Prostate gland (tissue), 2 donors: ENCODE measurements around the gene TMEM81.

Source experiments
- POLR2A ChIP-seq: fragments of 450-650 bp; IDR thresholded peaks from one replicate; pipeline ENCODE4 v1.6.1; 2016; ENCODE audit warnings: antibody characterized with exemption, mild to moderate bottlenecking
- POLR2AphosphoS5 ChIP-seq: sonication (generic); formaldehyde crosslinking; IDR thresholded peaks from one replicate; pipeline ENCODE4 v1.6.1; 2017; ENCODE audit warnings: antibody characterized with exemption
- TF ChIP-seq, protein P1 (sequence below), 4 experiments: fragments of 200-600 bp in 2 of 4; fragments of 450-650 bp in 2 of 4; sonication (generic) in 2 of 4; IDR thresholded peaks; 1 replicate in 3 of 4; 2 replicates in 1 of 4; pipeline ENCODE4 v1.5.1; 2016 to 2019; ENCODE audit warnings: antibody characterized with exemption in 4 of 4, mild to moderate bottlenecking in 2 of 4, moderate library complexity in 2 of 4

DNA sequence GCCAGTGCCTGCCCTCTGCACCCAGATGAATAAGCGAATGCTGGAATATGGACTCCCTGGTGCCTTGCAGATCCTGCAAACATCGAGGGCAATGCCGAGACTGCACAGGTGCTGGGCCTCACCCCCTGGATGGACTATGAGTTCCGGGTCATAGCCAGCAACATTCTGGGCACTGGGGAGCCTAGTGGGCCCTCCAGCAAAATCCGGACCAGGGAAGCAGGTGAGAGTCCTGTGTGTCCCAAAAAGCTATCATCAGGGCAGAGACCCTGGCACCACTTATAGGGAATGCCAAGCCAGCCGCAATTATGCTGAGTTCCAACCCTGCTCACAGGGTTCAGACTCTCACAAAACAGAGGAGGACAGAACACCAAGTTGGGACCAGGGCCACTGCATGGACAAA lies 17.2 kb downstream of the TMEM81 start:
- TF ChIP-seq, protein P1, sequence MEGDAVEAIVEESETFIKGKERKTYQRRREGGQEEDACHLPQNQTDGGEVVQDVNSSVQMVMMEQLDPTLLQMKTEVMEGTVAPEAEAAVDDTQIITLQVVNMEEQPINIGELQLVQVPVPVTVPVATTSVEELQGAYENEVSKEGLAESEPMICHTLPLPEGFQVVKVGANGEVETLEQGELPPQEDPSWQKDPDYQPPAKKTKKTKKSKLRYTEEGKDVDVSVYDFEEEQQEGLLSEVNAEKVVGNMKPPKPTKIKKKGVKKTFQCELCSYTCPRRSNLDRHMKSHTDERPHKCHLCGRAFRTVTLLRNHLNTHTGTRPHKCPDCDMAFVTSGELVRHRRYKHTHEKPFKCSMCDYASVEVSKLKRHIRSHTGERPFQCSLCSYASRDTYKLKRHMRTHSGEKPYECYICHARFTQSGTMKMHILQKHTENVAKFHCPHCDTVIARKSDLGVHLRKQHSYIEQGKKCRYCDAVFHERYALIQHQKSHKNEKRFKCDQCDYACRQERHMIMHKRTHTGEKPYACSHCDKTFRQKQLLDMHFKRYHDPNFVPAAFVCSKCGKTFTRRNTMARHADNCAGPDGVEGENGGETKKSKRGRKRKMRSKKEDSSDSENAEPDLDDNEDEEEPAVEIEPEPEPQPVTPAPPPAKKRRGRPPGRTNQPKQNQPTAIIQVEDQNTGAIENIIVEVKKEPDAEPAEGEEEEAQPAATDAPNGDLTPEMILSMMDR (IDR thresholded peaks at IDR 0.05): no peak
- TF ChIP-seq POLR2A (no peak), POLR2AphosphoS5 (no peak)
